DMS153 (cell line): ENCODE data around the gene RFC4.
"Not testable (repeated sequence)": the region's sequence is repeated elsewhere in the genome, so short reads cannot be mapped to it uniquely, and the experiment has no call there.

Source experiments
- DNase-seq: peaks from one replicate; lab custom pipeline; 2025; lab: John Stamatoyannopoulos, UW

RFC4 gene

GRCh38 chr3:186806089-186807055 is at the start of gene RFC4:
Gene RFC4 (minus strand): TSS chr3:186806482. CDS start chr3:186804713, 1,769 bp downstream.
- DNase-seq, result peak; percentile 60

- DNase-seq, result no peak
Measured at GRCh38 chr3:186854954-186855353, 48.7 kb upstream of the RFC4 start.

GRCh38 chr3:186854146-186854545 is 47.9 kb upstream of the RFC4 start:
- DNase-seq, result no peak

GRCh38 chr3:186852994-186853393 is 46.7 kb upstream of the RFC4 start:
- no peak for DNase-seq

GRCh38 chr3:186851835-186852234 is 45.6 kb upstream of the RFC4 start:
- DNase-seq, result not testable (repeated sequence)

GRCh38 chr3:186849374-186849975 is 43.2 kb upstream of the RFC4 start:
- peak; percentile 28 for DNase-seq

GRCh38 chr3:186847437-186847836 is 41.2 kb upstream of the RFC4 start:
- no peak for DNase-seq

- no peak for DNase-seq
Measured at GRCh38 chr3:186845756-186846155, 39.5 kb upstream of the RFC4 start.

GRCh38 chr3:186844908-186845307 is 38.6 kb upstream of the RFC4 start:
- DNase-seq, result no peak

GRCh38 chr3:186843039-186843432 is 36.8 kb upstream of the RFC4 start:
- DNase-seq, result no peak

- DNase-seq, result no peak
Measured at GRCh38 chr3:186842426-186843038, 36.2 kb upstream of the RFC4 start, which contains the start of gene ADIPOQ. Gene ADIPOQ (plus strand): TSS chr3:186842710. CDS start chr3:186853059, 10,349 bp downstream.

- no peak for DNase-seq
Measured at GRCh38 chr3:186841620-186842019, 35.3 kb upstream of the RFC4 start.

- DNase-seq, result no peak
Measured at GRCh38 chr3:186839874-186840641, 33.8 kb upstream of the RFC4 start.

GRCh38 chr3:186832276-186832675 is 26.0 kb upstream of the RFC4 start:
- no peak for DNase-seq

- no peak for DNase-seq
Measured at GRCh38 chr3:186831798-186832197, 25.5 kb upstream of the RFC4 start.

GRCh38 chr3:186828340-186828739 is 22.1 kb upstream of the RFC4 start:
- DNase-seq, result no peak

- peak; percentile 32 for DNase-seq
Measured at GRCh38 chr3:186826976-186827857, 20.9 kb upstream of the RFC4 start.

- no peak for DNase-seq
Measured at GRCh38 chr3:186826410-186826975, 20.2 kb upstream of the RFC4 start.

GRCh38 chr3:186825872-186826409 is 19.7 kb upstream of the RFC4 start:
- no peak for DNase-seq

- DNase-seq, result no peak
Measured at GRCh38 chr3:186825294-186825821, 19.1 kb upstream of the RFC4 start.
